ENCODE data around the gene NUP98. TPM values are rescaled to one million over a fixed set of nuclear protein-coding genes. Genes with fewer than 3 reads are reported as not detected.

Gene NUP98
- total RNA-seq, 2 donors from 2014 or later, result 135 to 216 TPM

- ATAC-seq (ENCODE audit: insufficient number of reproducible peaks, low FRiP score, low read depth), result no peak
- Histone ChIP-seq H3K9me3 (no peaks in the 10 kb centered on the region), H3K27ac (no peak overlapping the region), H3K4me3 (no peak overlapping the region), H3K27me3 (replicated peaks; ENCODE audit: insufficient read depth) (no peaks in the 10 kb centered on the region), H3K4me1 (ENCODE audit: control insufficient read depth in 1 of 2, low read depth in 2 of 2) (peaks cover 0 to 3% of the 10 kb centered on the region in 2 donors), H3K36me3 (no peaks in the 10 kb centered on the region)
- DNase-seq (ENCODE audit: low spot score), result no peak
- TF ChIP-seq CTCF (IDR thresholded peaks at IDR 0.05), result no peak
Measured at GRCh38 chr11:3803726-3804495, 6.6 kb upstream of the NUP98 start.

GRCh38 chr11:3802011-3802790, 4.8 kb upstream of the NUP98 start:
- peaks cover 0 to 7% of the 10 kb centered on the region in 2 donors for H3K4me1 ChIP-seq (ENCODE audit: control insufficient read depth in 1 of 2, low read depth in 2 of 2)
- no peaks in the 10 kb centered on the region for H3K27me3 ChIP-seq (replicated peaks; ENCODE audit: insufficient read depth)
- TF ChIP-seq CTCF (IDR thresholded peaks at IDR 0.05), result no peak
- ATAC-seq (ENCODE audit: insufficient number of reproducible peaks, low FRiP score, low read depth), result no peak
- no peak overlapping the region for H3K27ac ChIP-seq
- DNase-seq (ENCODE audit: low spot score), result no peak
- H3K4me3 ChIP-seq, result no peak overlapping the region
- no peaks in the 10 kb centered on the region for H3K36me3 ChIP-seq
- H3K9me3 ChIP-seq, result no peaks in the 10 kb centered on the region

- no peaks in the 10 kb centered on the region for H3K27me3 ChIP-seq (replicated peaks; ENCODE audit: insufficient read depth)
- TF ChIP-seq CTCF (IDR thresholded peaks at IDR 0.05), result no peak
- H3K9me3 ChIP-seq, result no peaks in the 10 kb centered on the region
- no peak for ATAC-seq (ENCODE audit: insufficient number of reproducible peaks, low FRiP score, low read depth)
- no peaks in the 10 kb centered on the region for H3K36me3 ChIP-seq
- peaks cover 16 to 20% of the 10 kb centered on the region in 2 donors for H3K4me1 ChIP-seq (ENCODE audit: control insufficient read depth in 1 of 2, low read depth in 2 of 2)
- no peak overlapping the region for H3K4me3 ChIP-seq
- H3K27ac ChIP-seq, result no peak overlapping the region
- DNase-seq (ENCODE audit: low spot score), result no peak
Measured at GRCh38 chr11:3799873-3800272, 2.5 kb upstream of the NUP98 start.

GRCh38 chr11:3799143-3799542, 1.8 kb upstream of the NUP98 start:
- no peak overlapping the region for H3K4me3 ChIP-seq
- TF ChIP-seq CTCF (IDR thresholded peaks at IDR 0.05), result no peak
- no peak overlapping the region for H3K27ac ChIP-seq
- no peak for ATAC-seq (ENCODE audit: insufficient number of reproducible peaks, low FRiP score, low read depth)
- no peaks in the 10 kb centered on the region for H3K36me3 ChIP-seq
- H3K27me3 ChIP-seq (replicated peaks; ENCODE audit: insufficient read depth), result no peaks in the 10 kb centered on the region
- H3K4me1 ChIP-seq (ENCODE audit: control insufficient read depth in 1 of 2, low read depth in 2 of 2), result peaks cover 17 to 27% of the 10 kb centered on the region in 2 donors
- DNase-seq (ENCODE audit: low spot score), result no peak
- H3K9me3 ChIP-seq, result no peaks in the 10 kb centered on the region

- no peaks in the 10 kb centered on the region for H3K27me3 ChIP-seq (replicated peaks; ENCODE audit: insufficient read depth)
- H3K27ac ChIP-seq, result peak overlapping the region; percentile 89 to 93
- H3K9me3 ChIP-seq, result no peaks in the 10 kb centered on the region
- peak overlapping the region; percentile 94 for H3K4me3 ChIP-seq
- H3K36me3 ChIP-seq, result peaks cover 11% of the 10 kb centered on the region
- peaks cover 17 to 27% of the 10 kb centered on the region in 2 donors for H3K4me1 ChIP-seq (ENCODE audit: control insufficient read depth in 1 of 2, low read depth in 2 of 2)
- DNase-seq (ENCODE audit: low spot score) (no peak), ATAC-seq (ENCODE audit: insufficient number of reproducible peaks, low FRiP score, low read depth) (no peak)
- TF ChIP-seq CTCF (IDR thresholded peaks at IDR 0.05), result no peak
Measured at GRCh38 chr11:3796801-3797328, 489 bp downstream of the NUP98 start.
